Cardiac septum (tissue), 1 donor: Measurements from ENCODE around the gene MRPL50. TPM values are rescaled to one million over a fixed set of nuclear protein-coding genes. Genes with fewer than 3 reads are reported as not detected.

ENCODE experiments used
- DNase-seq: peaks from one replicate; pipeline ENCODE4 v3.0.0-alpha.2; 2020; ENCODE audit warnings: low spot score
- intact Hi-C: fragments of 100-400 bp; cut with DNase I; formaldehyde crosslinking; loops from one replicate; pipeline ENCODE4 v1.14.0; 2022
- total RNA-seq: library from RNA; stranded (reverse); fragmentation: NEBNext Ultra II Directional; extraction: Animal tissue kit (Norgen Biotek cat#: 25700); gene quantifications from one replicate; pipeline ENCODE4 v1.2.1, GENCODE V29; 2021
- donor health status: DM: no; HTN: no; CAD: no.

Gene MRPL50
- total RNA-seq, 1 donor from 2014 or later = 14.1 TPM

GRCh38 chr9:101354143-101354764, 44.2 kb downstream of the MRPL50 start:
- intact Hi-C loops = no loop called here
- DNase-seq = no peak

- DNase-seq = no peak
- intact Hi-C loops = no loop called here
Observed at GRCh38 chr9:101353683-101354082, 44.7 kb downstream of the MRPL50 start.

- DNase-seq = no peak
- intact Hi-C loops = no loop called here
Observed at GRCh38 chr9:101352892-101353463, 45.4 kb downstream of the MRPL50 start.

GRCh38 chr9:101350285-101350684, 48.1 kb downstream of the MRPL50 start:
- DNase-seq = no peak
- intact Hi-C loops = no loop called here

GRCh38 chr9:101342595-101342994, 55.8 kb downstream of the MRPL50 start:
- intact Hi-C loops = no loop called here

GRCh38 chr9:101341958-101342357, 56.5 kb downstream of the MRPL50 start:
- intact Hi-C loops = no loop called here
- DNase-seq = no peak

More at GRCh38 chr9:101342595-101342994, 55.8 kb downstream of the MRPL50 start:
- DNase-seq = no peak

Other genes starting within 250 kb of the MRPL50 start
- 0.22 TPM for gene BAAT, start 13.6 kb downstream of the MRPL50 start, total RNA-seq
- 18.8 TPM for gene ZNF189, start 233 bp upstream of the MRPL50 start, total RNA-seq
- 0.13 TPM for gene ALDOB, start 37.2 kb upstream of the MRPL50 start, total RNA-seq
- gene RNF20, start 135.2 kb upstream of the MRPL50 start, total RNA-seq = 58.4 TPM
- not detected for gene PPP3R2, start 196.4 kb upstream of the MRPL50 start, total RNA-seq